Measurements from ENCODE around the gene DNAJB13. TPM values are rescaled to one million over a fixed set of nuclear protein-coding genes. Genes with fewer than 3 reads are reported as not detected.

DNAJB13 gene
- total RNA-seq, 1 experiment from 2014 or later: not detected

DNA sequence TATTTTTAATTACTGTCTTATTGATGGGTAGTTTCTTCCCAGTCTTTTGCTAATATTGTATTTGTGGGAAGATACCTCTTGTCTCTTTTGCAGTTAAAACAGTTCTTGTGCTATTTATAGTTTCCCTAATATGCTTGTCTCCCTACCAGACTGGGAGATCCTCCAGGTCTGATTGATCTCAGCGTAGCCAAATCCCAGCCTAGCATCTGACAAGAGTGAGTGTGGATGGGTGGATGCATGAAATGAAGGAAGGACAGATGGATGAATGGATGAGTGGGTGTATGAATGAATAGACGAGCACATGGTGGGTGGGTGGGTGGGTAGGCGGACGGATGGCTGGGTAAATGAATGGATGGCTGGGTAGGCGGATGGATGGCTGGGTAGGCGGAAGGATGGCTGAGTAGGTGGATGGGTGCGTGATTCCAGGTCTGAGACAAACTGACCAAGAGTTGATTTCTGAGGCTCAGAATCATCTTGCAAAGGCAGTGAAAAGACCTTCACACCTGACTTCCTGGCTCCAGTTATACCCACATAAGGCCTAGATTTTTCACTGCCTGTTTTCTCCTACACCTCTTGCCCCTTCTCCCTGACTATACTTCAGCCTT lies 11.4 kb downstream of the DNAJB13 start:
- no peaks in the 10 kb centered on the region for H3K4me1 ChIP-seq (replicated peaks)
- no peak overlapping the region for H3K4me3 ChIP-seq
- H3K9me3 ChIP-seq (replicated peaks): no peaks in the 10 kb centered on the region
- DNase-seq (ENCODE audit: low read depth in 1 of 2, low spot score in 2 of 2): no peak
- no peak overlapping the region for H3K27ac ChIP-seq
- H3K36me3 ChIP-seq: no peaks in the 10 kb centered on the region
- no peaks in the 10 kb centered on the region for H3K27me3 ChIP-seq (replicated peaks)

DNA sequence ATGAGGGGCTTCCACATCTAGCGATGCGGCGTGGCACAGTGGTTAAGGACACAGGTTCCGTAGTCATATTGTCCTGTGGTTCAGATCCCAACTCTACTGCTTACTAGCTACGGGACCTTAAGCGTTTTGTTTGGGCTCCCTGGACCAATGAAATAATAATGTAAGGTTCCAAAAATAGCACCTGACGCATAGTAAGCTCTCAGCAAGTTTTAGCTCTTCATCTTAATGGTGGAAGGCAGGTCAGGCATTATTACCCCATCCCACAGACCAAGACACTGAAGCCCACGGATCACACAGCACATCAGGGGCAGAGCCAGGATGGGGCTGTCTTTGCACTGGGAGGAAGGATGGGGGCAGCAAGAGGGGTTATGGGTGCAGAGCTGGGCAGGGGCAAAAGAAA lies 13.0 kb downstream of the DNAJB13 start:
- no peaks in the 10 kb centered on the region for H3K9me3 ChIP-seq (replicated peaks)
- H3K27ac ChIP-seq: no peak overlapping the region
- H3K4me3 ChIP-seq: no peak overlapping the region
- no peaks in the 10 kb centered on the region for H3K27me3 ChIP-seq (replicated peaks)
- H3K4me1 ChIP-seq (replicated peaks): no peaks in the 10 kb centered on the region
- DNase-seq (ENCODE audit: low read depth in 1 of 2, low spot score in 2 of 2): no peak
- no peaks in the 10 kb centered on the region for H3K36me3 ChIP-seq

DNA sequence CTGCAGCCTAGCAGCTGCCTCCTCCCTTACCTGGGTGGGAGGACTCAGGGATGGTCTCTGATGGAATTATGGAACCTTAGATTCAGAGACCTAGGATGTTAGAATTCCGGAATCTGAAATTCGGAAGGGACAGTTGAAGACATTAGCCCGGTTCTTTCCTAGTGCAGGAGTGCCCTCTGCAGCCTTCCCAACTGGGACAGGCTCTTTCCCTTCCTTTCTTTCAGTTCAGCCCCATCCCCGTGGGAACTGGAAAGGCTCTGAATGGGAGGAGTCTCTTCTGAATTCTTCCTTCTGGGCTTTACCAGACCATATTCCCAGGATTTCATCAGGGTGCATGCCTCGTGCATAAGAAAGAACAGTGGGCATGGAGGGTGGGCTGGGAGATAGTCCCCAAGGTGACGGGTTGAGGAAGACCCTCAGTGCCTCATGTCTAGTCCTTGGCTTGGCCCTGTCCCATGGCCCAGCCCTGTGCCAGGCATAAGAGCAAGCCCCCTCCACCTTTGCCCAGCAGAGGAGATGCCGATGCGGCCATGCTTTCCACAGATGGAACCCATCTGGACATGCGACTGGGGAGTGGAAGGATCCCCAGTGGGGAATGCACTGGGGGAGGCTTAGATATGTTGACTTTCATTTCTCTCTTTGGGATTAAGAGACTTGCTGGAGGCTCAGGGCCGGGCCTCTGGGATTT lies 14.4 kb downstream of the DNAJB13 start:
- Histone ChIP-seq H3K36me3 (no peaks in the 10 kb centered on the region), H3K27me3 (replicated peaks) (no peaks in the 10 kb centered on the region), H3K4me1 (replicated peaks) (no peaks in the 10 kb centered on the region), H3K9me3 (replicated peaks) (no peaks in the 10 kb centered on the region), H3K27ac (no peak overlapping the region), H3K4me3 (no peak overlapping the region)
- DNase-seq (ENCODE audit: low read depth in 1 of 2, low spot score in 2 of 2): no peak

DNA sequence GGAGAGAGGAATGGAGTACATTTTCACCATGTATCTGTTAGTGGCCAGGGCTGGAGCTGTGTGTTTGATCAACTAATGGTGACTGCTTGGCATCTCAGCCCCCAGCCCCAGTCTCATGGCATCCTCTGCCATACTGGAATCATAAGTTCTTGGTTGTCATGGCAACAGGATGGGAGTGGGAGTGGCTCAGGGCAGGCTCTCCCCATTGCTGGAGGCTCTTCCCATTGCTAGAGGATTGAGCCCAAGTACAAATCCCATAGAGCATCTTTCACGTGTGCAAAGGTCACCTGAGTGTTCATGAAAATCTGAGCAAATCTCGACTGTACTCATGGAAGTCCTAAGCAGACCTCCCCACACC lies 14.9 kb downstream of the DNAJB13 start:
- Histone ChIP-seq H3K36me3 (no peaks in the 10 kb centered on the region), H3K27me3 (replicated peaks) (no peaks in the 10 kb centered on the region), H3K27ac (no peak overlapping the region), H3K4me3 (no peak overlapping the region), H3K9me3 (replicated peaks) (no peaks in the 10 kb centered on the region), H3K4me1 (replicated peaks) (no peaks in the 10 kb centered on the region)
- DNase-seq (ENCODE audit: low read depth in 1 of 2, low spot score in 2 of 2): no peak

DNA sequence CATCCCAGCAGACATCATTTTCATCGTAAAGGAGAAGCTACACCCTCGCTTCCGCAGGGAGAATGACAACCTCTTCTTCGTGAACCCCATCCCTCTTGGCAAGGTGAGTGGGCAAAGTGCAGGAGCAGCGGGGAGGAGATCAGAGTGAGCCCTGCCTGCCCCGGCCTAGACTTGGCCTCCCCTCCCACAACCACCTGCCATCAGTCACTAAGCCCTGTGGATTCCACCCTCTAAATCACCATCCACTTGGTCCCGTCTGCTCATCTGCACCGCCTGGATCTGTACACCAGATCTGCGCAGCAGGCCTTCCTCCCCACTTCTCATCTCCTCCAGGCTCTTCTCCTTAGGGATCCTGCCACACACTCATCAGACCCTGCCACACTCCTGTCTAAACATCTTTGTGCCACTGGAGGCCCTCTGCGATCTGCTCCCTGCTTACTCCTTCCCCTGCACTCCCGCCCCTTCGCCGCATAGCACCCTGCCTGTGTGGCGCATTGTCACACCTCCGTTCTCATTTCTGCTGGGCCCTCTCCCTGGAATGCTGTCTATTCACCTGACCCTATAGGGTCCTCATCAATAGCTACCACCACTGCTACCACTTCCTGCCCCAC lies 17.6 kb downstream of the DNAJB13 start:
- H3K4me3 ChIP-seq: no peak overlapping the region
- H3K27ac ChIP-seq: no peak overlapping the region
- H3K9me3 ChIP-seq (replicated peaks): no peaks in the 10 kb centered on the region
- H3K36me3 ChIP-seq: no peaks in the 10 kb centered on the region
- DNase-seq (ENCODE audit: low read depth in 1 of 2, low spot score in 2 of 2): no peak
- H3K4me1 ChIP-seq (replicated peaks): no peaks in the 10 kb centered on the region
- no peaks in the 10 kb centered on the region for H3K27me3 ChIP-seq (replicated peaks)

DNA sequence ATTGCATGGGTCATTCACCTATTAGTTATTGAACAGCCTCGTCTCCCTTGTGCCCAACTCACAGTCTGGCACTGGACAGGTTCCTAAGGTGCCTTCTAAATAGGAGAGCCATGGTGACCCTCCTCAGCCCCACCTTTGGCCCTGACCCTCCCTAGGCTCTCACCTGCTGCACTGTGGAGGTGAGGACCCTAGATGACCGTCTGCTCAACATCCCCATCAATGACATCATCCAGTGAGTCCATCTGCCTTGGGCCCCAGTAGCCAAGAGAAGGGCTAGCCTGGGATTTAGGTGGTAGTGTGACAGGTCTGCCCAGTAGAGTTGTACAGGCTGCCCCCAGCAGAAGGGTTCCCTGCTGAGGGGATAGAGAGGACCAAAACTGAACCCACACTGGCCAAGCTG lies 18.3 kb downstream of the DNAJB13 start:
- no peaks in the 10 kb centered on the region for H3K27me3 ChIP-seq (replicated peaks)
- H3K4me3 ChIP-seq: no peak overlapping the region
- no peaks in the 10 kb centered on the region for H3K4me1 ChIP-seq (replicated peaks)

DNA sequence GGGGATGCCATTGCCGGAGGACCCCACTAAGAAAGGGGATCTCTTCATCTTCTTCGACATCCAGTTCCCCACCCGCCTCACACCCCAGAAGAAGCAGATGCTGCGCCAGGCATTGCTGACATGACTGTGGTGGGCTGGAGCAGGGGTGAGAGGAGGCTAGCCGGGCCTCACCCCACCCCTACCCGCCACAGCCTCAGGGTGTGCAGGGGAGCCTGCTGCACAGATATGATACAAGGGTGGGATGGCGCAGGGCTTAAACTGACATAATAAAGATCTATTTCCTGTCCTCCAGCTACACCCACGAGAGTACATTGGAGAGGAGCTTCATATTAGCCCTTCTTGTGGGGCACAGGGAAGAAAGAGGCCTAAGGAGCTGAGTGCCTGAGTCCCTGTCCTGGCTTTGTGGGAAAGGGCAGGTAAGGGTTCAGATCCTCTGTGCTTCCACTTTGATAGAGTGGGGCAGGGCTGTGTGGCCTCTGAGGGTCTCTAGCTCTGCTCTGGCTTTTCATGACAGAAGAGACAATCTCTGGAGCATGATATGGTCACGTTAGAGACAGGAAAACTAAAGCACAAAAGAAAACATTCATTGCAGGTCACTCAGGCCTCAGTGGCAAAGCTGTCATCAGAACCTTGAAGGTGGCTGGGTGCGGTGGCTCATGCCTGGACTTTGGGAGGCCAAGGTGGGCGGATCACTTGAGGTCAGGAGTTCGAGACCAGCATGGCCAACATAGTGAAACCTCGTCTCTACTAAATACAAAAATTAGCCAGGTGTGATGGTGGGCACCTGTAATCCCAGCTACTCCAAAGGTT lies 19.4 kb downstream of the DNAJB13 start:
- Histone ChIP-seq H3K36me3 (no peaks in the 10 kb centered on the region), H3K9me3 (replicated peaks) (no peaks in the 10 kb centered on the region), H3K4me3 (no peak overlapping the region), H3K4me1 (replicated peaks) (no peaks in the 10 kb centered on the region), H3K27ac (no peak overlapping the region), H3K27me3 (replicated peaks) (no peaks in the 10 kb centered on the region)
- DNase-seq (ENCODE audit: low read depth in 1 of 2, low spot score in 2 of 2): no peak

More for the DNA sequence above, 18.3 kb downstream of the DNAJB13 start:
- Histone ChIP-seq H3K9me3 (replicated peaks) (no peaks in the 10 kb centered on the region), H3K36me3 (no peaks in the 10 kb centered on the region), H3K27ac (no peak overlapping the region)
- DNase-seq (ENCODE audit: low read depth in 1 of 2, low spot score in 2 of 2): no peak

DNA sequence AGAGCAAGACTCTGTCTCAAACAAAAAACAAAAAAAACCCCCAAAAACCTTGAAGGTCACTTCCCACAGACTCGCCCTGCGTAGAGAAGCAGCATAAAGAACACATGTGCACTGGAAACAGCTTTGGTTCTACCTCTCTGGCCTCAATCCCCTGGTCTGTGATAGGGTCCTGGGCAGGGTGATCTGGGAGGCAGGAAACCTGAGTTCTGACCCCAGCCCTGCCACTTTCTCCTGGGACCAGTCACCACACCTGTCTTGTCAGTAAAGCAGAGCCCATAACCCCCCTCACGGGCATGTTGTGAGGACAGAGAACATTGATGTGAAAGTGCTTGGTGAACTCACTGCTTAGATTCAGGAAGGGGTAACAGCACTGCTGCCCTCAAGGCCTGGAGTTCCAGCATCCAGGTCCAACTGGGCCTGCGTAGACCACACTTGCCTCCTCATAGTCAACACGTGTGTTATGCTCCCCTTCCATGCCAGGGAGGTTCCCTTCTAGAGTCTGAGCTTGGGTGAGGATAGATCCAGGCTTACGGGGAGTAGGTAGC lies 20.4 kb downstream of the DNAJB13 start:
- no peaks in the 10 kb centered on the region for H3K4me1 ChIP-seq (replicated peaks)
- H3K27ac ChIP-seq: no peak overlapping the region
- no peak overlapping the region for H3K4me3 ChIP-seq
- no peaks in the 10 kb centered on the region for H3K9me3 ChIP-seq (replicated peaks)
- H3K27me3 ChIP-seq (replicated peaks): no peaks in the 10 kb centered on the region
- DNase-seq (ENCODE audit: low read depth in 1 of 2, low spot score in 2 of 2): no peak
- no peaks in the 10 kb centered on the region for H3K36me3 ChIP-seq

DNA sequence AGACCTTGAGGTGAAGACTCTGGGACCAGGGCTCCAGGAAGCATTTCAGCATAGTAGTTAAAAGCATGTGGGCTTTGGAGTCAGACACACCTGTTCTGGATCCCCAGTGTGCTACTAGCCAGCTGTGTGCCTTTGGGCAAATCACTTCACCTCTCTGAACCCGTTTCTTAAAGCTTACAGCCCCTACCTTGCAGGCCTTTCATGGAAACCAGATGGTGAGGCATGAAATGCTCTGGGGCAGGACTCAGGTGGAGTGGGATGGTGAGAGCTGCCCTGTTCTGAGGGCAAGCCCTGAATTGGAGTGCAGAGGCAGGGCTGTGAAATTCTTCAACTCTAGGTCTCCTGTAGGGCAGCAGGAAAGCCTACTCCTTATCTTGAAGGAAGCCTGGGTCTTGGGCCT lies 21.4 kb downstream of the DNAJB13 start:
- H3K27me3 ChIP-seq (replicated peaks): no peaks in the 10 kb centered on the region
- H3K4me3 ChIP-seq: no peak overlapping the region
- H3K27ac ChIP-seq: no peak overlapping the region
- H3K9me3 ChIP-seq (replicated peaks): no peaks in the 10 kb centered on the region
- no peaks in the 10 kb centered on the region for H3K36me3 ChIP-seq
- H3K4me1 ChIP-seq (replicated peaks): no peaks in the 10 kb centered on the region
- no peak for DNase-seq (ENCODE audit: low read depth in 1 of 2, low spot score in 2 of 2)

DNA sequence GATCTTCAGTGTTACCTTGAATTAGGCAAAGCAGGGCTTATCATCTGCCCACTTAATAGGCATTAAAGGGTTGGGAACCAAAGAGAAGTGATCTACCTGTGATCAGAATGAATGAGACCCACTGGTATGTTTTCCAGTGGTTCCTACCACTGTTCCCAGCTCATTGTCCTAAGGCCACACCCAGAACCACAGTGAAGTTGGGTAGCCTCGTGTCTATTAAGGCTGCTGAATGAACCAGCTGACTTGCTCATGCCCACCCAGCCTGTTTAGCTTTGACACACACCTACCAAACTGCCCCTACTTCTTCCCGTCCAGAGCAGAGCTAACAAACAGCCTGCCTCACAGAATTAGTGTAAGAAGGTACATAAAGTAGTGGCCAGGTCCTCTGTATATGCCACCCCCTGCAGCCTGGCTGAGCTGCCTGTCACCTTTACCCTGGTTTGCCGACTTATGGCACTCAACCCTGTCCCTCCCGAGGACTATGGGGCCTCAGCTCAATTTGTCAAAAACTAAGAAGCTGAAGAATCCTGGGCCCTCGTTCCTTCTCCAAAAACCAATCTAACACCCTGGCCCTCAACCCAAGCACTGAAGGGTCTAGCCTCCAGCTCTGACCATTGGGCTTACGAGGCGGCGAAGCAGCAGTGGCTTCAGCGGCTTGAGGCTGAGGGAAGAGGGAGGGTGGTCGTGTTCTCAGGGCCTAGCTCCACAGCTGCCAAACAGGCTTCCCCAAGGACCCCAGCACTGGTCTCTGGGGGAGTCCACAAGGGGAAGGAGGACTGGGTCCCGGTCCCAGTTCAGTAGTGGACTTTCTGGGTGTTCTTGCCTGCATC lies 22.0 kb downstream of the DNAJB13 start:
- no peak for DNase-seq (ENCODE audit: low read depth in 1 of 2, low spot score in 2 of 2)
- H3K9me3 ChIP-seq (replicated peaks): no peaks in the 10 kb centered on the region
- no peaks in the 10 kb centered on the region for H3K27me3 ChIP-seq (replicated peaks)
- H3K27ac ChIP-seq: no peak overlapping the region
- no peaks in the 10 kb centered on the region for H3K4me1 ChIP-seq (replicated peaks)
- H3K4me3 ChIP-seq: no peak overlapping the region
- H3K36me3 ChIP-seq: no peaks in the 10 kb centered on the region

DNA sequence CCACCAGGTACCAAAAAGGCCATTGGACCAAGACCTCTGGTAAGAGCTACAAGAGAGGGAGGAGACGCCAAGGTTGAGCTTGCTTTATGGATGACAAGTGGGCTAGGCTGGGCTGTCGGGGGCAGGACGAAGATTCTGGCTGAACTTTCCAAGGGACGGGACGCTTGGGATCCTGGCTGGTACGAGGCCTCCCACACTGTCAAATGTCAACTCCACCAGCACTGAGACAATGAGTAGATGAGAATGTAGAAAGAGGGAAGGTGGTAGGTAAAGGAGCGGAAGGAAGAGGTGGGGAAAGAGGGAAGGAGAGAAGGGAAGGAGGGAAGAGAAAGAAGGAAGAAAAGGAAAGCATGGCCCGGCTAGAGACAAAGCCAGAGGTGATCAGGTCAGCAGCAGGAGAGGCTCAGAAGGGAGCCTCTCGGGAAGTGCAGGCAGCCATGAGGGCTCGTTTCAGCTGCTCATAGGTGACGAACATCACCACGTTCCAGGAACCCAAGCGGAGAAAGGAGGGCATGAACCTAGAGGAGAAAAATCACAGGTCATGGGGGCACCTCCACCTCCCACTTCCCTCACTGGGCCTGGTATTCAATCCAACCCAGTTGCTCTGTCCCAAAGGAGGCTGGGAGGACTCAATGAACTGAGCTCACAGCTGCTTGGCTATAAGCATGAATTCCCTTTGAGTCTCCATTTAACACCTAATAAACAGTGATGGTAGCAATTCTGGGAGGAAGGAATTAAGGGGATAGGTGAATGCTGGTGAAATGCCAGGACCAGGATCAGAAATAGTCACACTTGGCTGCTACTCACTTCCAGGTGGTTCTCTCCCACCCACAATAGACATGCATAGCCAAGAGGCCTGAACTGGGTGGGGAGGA lies 24.0 kb downstream of the DNAJB13 start:
- no peaks in the 10 kb centered on the region for H3K4me1 ChIP-seq (replicated peaks)

DNA sequence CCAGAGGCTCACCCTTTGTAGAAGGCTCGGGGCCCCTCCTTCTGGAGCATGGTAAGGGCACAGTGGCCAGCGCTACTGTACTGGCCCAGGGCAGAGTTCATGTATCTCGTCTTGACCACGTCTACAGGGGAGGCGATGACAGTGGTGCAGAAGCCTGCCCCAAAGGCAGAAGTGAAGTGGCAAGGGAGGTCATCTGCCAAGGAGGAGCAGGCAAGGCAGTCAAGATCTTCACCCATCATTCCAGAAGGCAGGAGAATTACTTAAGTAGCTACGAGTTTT lies 24.6 kb downstream of the DNAJB13 start:
- H3K27me3 ChIP-seq (replicated peaks): no peaks in the 10 kb centered on the region
- no peaks in the 10 kb centered on the region for H3K4me1 ChIP-seq (replicated peaks)
- no peaks in the 10 kb centered on the region for H3K36me3 ChIP-seq
- H3K4me3 ChIP-seq: no peak overlapping the region
- no peak overlapping the region for H3K27ac ChIP-seq
- no peaks in the 10 kb centered on the region for H3K9me3 ChIP-seq (replicated peaks)
- DNase-seq (ENCODE audit: low read depth in 1 of 2, low spot score in 2 of 2): no peak

More for the DNA sequence above, 24.0 kb downstream of the DNAJB13 start:
- H3K9me3 ChIP-seq (replicated peaks): no peaks in the 10 kb centered on the region
- no peak overlapping the region for H3K4me3 ChIP-seq
- no peaks in the 10 kb centered on the region for H3K27me3 ChIP-seq (replicated peaks)
- no peak overlapping the region for H3K27ac ChIP-seq
- no peak for DNase-seq (ENCODE audit: low read depth in 1 of 2, low spot score in 2 of 2)
- no peaks in the 10 kb centered on the region for H3K36me3 ChIP-seq
